ENCODE data around the gene MGME1.

MGME1 gene

GRCh38 chr20:18030020-18030419, 61.2 kb downstream of the MGME1 start:
- no peak for DNase-seq

- DNase-seq = no peak
Observed at GRCh38 chr20:18031050-18031449, 62.2 kb downstream of the MGME1 start.

GRCh38 chr20:18031888-18032509, 63.2 kb downstream of the MGME1 start:
- no peak for DNase-seq

DNA sequence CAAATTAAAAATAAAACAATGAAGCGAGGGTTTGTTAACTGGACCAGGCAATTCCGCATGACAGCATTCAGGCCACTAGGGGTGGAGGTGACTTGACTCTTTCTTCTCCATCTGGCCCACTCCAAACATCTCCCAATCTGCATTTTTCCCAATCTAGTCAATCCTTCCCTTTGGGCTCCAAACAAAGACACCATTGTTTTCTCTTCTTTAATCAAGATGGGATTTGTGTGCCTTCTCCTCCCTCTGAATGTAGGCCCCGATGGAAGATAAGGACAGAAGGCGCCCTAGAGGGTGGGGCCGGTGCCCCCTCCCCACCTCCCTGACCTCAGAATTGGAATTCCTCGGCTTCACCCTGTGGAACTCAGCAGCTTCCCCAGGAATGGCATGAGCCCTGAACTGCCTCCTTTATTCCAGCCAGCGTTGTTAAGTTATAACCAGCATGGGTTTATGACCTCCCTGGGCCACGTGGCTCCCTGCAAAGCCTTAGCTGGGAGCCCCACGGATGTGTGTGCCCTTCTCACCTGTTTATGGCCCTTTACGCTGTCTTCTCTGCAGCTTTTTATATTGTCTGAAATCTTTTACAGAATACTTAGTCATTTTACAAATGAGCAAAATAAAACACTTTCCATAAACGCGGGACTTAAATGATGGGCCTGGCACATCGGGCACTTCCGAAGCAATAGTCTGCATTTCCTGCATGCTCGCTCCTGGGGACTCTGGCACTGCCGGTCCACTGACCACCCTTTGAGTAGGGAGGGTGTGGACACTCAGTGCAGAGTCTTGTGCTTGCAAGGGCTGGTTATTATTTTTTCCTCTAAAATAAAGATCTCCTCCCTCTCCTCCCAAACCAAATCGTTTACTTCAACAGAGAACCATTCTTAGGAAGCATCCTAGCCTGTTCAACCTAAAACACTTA, 64.4 kb downstream of the MGME1 start:
- DNase-seq = no peak

DNA sequence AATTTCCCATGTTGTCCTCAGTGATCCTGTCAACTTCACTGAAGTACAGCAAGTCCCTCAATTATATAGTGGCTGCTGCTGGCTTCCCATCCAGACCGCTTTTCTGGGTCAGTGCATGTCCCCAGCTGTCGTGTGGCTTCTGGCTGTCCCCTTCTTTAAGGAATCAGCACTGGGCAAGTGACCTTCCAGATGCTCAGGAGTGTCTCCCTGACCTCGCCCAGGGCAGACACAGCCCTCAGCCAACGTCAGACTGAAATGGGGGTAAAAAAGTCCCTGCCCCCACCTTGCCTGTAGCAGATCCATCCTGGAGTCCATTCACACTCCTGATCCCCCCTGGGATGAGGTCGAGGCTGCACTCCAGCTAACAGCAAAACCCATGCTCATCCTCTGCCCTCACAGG, 65.2 kb downstream of the MGME1 start:
- no peak for DNase-seq

DNA sequence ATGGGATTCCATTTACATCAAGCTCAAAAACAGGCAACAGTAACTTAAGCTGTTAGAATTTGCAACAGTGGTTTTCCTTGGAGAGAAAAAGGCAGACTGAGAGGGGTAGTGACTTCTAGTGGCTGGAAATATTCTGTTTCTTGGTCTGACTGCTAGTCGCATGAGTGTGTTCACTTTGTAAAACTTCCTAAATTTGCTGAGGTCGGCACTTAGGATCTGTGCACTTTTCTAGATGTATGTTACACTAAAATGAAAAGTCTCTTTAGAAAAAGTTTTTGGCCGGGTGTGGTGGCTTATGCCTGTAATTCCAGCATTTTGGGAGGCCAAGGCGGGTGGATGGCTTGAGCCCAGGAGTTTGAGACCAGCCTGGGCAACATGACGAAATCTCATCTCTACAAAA, 70.2 kb downstream of the MGME1 start:
- no peak for DNase-seq

All from midbrain (tissue), 1 donor.